CD4-positive, alpha-beta memory T cell (primary cell): Measurements from ENCODE around the gene KIF4B. TPM values are rescaled to one million over a fixed set of nuclear protein-coding genes. Genes with fewer than 3 reads are reported as not detected.
"Not testable (repeated sequence)": the region's sequence is repeated elsewhere in the genome, so short reads cannot be mapped to it uniquely, and the experiment has no call there.

ENCODE experiments used
- CTCF ChIA-PET: fragments of 350-600 bp; sonication (Branson Sonifier 250); formaldehyde crosslinking; loops from one replicate; lab custom pipeline; 2021; ENCODE audit warnings: inconsistent platforms; ENCODE audit not compliant: partially characterized antibody; lab: Charles Lee
- POLR2A ChIA-PET: fragments of 350-600 bp; sonication (Branson Sonifier 250); formaldehyde crosslinking; loops from one replicate; lab custom pipeline; 2021; ENCODE audit not compliant: partially characterized antibody; lab: Charles Lee
- DNase-seq, 5 donors: peaks; one replicate each; pipeline versions ENCODE4 v3.0.0 to v3.0.0-alpha.2; 2020 to 2022; ENCODE audit warnings: mixed read lengths in 1 of 5
- H3K27ac ChIP-seq: one replicate; pipeline ENCODE4 v1.7.0; 2013; ENCODE audit warnings: low read depth, low read length
- H3K27me3 ChIP-seq: 2 replicates; pipeline ENCODE4 v1.7.0; 2013; ENCODE audit warnings: mild to moderate bottlenecking, low read length, moderate library complexity; ENCODE audit not compliant: insufficient read depth
- H3K36me3 ChIP-seq: 2 replicates; pipeline ENCODE4 v1.7.0; 2013; ENCODE audit warnings: mild to moderate bottlenecking, low read length, moderate library complexity; ENCODE audit not compliant: insufficient read depth
- H3K4me1 ChIP-seq: 2 replicates; pipeline ENCODE4 v1.7.0; 2013; ENCODE audit warnings: mild to moderate bottlenecking, low read length, moderate library complexity; ENCODE audit not compliant: insufficient read depth
- H3K4me3 ChIP-seq, 2 donors: one replicate each; pipeline ENCODE4 v1.7.0; 2013; ENCODE audit warnings: low read length in 2 of 2, mild to moderate bottlenecking in 1 of 2
- H3K9me3 ChIP-seq, 2 donors: one replicate each; pipeline ENCODE4 v1.7.0; 2013; ENCODE audit warnings: low read length in 2 of 2, control low read depth in 1 of 2; ENCODE audit not compliant: control insufficient read depth in 1 of 2
- H3K27ac Mint-ChIP-seq, 7 donors: one replicate each; pipeline ENCODE4 v1.8.0; 2020 to 2021; ENCODE audit warnings: mixed read lengths in 7 of 7, mild to moderate bottlenecking in 6 of 7, inconsistent platforms in 3 of 7, moderate library complexity in 3 of 7
- H3K27me3 Mint-ChIP-seq, 2 donors: one replicate each; pipeline ENCODE4 v1.8.0; 2020 to 2021; ENCODE audit warnings: mixed read lengths in 2 of 2
- H3K36me3 Mint-ChIP-seq, 2 donors: one replicate each; pipeline ENCODE4 v1.8.0; 2020 to 2021; ENCODE audit warnings: mixed read lengths in 2 of 2, inconsistent platforms in 1 of 2, mild to moderate bottlenecking in 1 of 2
- H3K4me1 Mint-ChIP-seq, 4 donors: one replicate each; pipeline ENCODE4 v1.8.0; 2020 to 2021; ENCODE audit warnings: mixed read lengths in 4 of 4, mild to moderate bottlenecking in 1 of 4
- H3K4me3 Mint-ChIP-seq, 8 donors: one replicate each; pipeline ENCODE4 v1.8.0; 2020 to 2021; ENCODE audit warnings: mixed read lengths in 8 of 8, mild to moderate bottlenecking in 7 of 8, moderate library complexity in 6 of 8, inconsistent platforms in 3 of 8
- H3K9me3 Mint-ChIP-seq, 8 donors: one replicate each; pipeline ENCODE4 v1.8.0; 2020 to 2021; ENCODE audit warnings: mixed read lengths in 8 of 8, mild to moderate bottlenecking in 5 of 8, inconsistent platforms in 3 of 8, moderate library complexity in 1 of 8
- intact Hi-C: fragments of 100-400 bp; cut with micrococcal nuclease; formaldehyde crosslinking; loops from one replicate; pipeline ENCODE4 v1.15.1; 2023
- polyA plus RNA-seq, 2 donors: library from polyadenylated mRNA; unstranded; fragments of 300-500 nt; fragmentation: Illumina TruSeq; gene quantifications; one replicate each; pipeline ENCODE4 v1.2.3, GENCODE V29; 2021
- total RNA-seq, 2 experiments: library from RNA; stranded (reverse); gene quantifications; one replicate each; pipeline ENCODE4 v1.2.3, GENCODE V29; 2021

KIF4B gene
- total and polyA plus RNA-seq, 4 experiments from 2014 or later: not detected

DNA sequence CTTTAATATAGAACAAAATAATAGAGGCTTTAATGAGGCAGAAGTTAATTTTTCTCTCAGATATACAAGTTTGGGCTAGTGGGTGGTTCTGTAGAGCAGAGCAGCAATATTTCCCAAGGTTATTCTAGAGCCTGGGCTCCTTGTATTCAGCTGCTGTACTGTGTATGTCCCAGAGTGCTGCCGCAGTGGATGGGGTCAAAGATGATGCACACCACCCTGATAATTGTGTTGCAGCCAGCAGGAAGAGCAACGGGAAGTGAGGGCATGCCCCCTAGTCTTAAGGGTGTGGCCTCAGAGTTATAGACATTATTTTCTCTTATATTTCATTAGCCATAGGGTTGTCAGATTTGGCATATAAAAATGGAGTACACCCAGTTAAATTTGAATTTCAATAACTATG is 23.9 kb upstream of the KIF4B start:
- POLR2A ChIA-PET: no interaction called here
- Histone ChIP-seq H3K36me3 (no peaks in the 10 kb centered on the region), H3K27me3 (no peaks in the 10 kb centered on the region), H3K4me1 (no peaks in the 10 kb centered on the region), H3K27ac (no peak overlapping the region), H3K4me3 (no peak overlapping the region), H3K9me3 (no peaks in the 10 kb centered on the region)
- Mint-ChIP-seq H3K4me3 (no peak overlapping the region), H3K4me1 (no peaks in the 10 kb centered on the region), H3K27me3 (peaks cover 2 to 7% of the 10 kb centered on the region in 2 donors), H3K36me3 (no peaks in the 10 kb centered on the region), H3K9me3 (no peaks in the 10 kb centered on the region), H3K27ac (no peak overlapping the region)
- no peak for DNase-seq
- CTCF ChIA-PET: no interaction called here
- intact Hi-C loops: no loop called here

DNA sequence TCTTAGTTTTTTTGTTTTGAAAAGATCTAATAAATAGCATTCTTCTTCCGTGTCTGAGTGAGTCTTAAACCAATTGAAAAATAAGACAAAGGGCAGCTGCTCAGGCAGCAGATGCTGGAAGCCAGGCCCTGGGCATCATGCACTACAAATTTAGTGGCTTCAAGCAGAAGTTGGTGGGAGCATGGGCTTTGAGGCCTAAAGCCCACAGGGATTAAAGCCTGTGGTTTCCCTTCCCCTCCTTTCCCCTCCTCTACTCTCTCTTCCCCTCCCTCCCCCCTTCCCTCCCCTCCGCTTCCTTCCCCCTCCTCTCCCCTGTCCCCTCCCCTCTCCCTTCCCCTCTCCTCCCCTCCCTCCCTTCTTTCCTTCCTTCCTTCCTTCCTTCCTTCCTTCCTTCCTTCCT is 20.1 kb upstream of the KIF4B start:
- Mint-ChIP-seq H3K27ac (no peak overlapping the region), H3K36me3 (no peaks in the 10 kb centered on the region), H3K4me3 (no peak overlapping the region), H3K27me3 (peaks cover 2 to 4% of the 10 kb centered on the region in 2 donors), H3K4me1 (no peaks in the 10 kb centered on the region), H3K9me3 (no peaks in the 10 kb centered on the region)
- H3K4me1 ChIP-seq: no peaks in the 10 kb centered on the region
- no peak for DNase-seq
- ChIA-PET CTCF (no interaction called here), POLR2A (no interaction called here)
- no peaks in the 10 kb centered on the region for H3K27me3 ChIP-seq
- H3K27ac ChIP-seq: no peak overlapping the region
- H3K36me3 ChIP-seq: no peaks in the 10 kb centered on the region
- no peak overlapping the region for H3K4me3 ChIP-seq
- no peaks in the 10 kb centered on the region for H3K9me3 ChIP-seq
- intact Hi-C loops: no loop called here

DNA sequence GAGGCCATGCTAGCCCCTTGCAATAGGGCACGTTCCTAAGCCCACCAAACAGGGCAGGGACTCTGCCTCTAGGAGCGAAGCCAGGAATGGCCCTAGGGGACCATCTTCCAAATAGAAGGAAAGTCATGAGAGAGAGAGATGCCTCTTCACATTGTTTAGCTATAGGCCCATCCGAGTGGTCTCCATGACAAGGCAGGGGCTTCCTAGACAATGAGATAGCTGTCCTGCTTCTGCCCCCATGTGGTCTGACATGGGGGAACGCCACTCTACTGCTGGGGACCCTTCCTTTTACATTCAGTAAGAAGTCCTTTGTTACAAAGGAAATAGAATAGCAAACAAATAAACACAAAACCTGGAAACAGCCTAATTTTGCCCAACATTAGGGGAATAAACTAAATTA is 17.9 kb upstream of the KIF4B start:
- Mint-ChIP-seq H3K27ac (no peak overlapping the region), H3K27me3 (peaks cover 10 to 14% of the 10 kb centered on the region in 2 donors), H3K4me1 (no peaks in the 10 kb centered on the region), H3K4me3 (no peak overlapping the region), H3K9me3 (peaks cover 0 to 2% (median 0%) of the 10 kb centered on the region in 8 donors), H3K36me3 (no peaks in the 10 kb centered on the region)
- no peaks in the 10 kb centered on the region for H3K9me3 ChIP-seq
- POLR2A ChIA-PET: no interaction called here
- no peak overlapping the region for H3K27ac ChIP-seq
- no peaks in the 10 kb centered on the region for H3K36me3 ChIP-seq
- H3K27me3 ChIP-seq: no peaks in the 10 kb centered on the region
- no peak for DNase-seq
- intact Hi-C loops: no loop called here
- no peaks in the 10 kb centered on the region for H3K4me1 ChIP-seq
- CTCF ChIA-PET: interaction anchor here (1.8 kb wide), 1 partner anchor 10 kb away, joined by 4 read pairs; no protein-coding TSS in a partner anchor
- H3K4me3 ChIP-seq: no peak overlapping the region

DNA sequence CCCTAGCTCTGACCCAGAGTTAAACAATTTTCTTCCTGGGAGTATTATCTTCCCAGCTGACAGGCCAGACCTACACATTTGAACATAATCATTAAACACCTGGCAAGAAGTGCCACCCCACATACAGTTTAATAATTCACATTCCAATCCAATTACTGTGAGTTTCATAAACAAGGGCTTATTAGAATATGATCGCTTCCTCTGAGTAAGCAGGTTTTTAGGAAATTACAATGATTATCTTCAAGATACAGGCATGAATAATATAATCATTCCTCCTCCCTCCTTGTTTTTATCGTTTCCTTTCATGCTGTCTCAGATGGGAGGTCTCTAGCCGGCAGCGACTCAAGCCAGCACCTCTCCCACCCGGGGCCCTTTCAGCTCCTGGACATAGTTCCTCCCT is 15.8 kb upstream of the KIF4B start:
- H3K27ac Mint-ChIP-seq: no peak overlapping the region
- CTCF ChIA-PET: no interaction called here
- Histone ChIP-seq H3K27me3 (no peaks in the 10 kb centered on the region), H3K9me3 (no peaks in the 10 kb centered on the region), H3K4me3 (no peak overlapping the region), H3K4me1 (no peaks in the 10 kb centered on the region), H3K27ac (no peak overlapping the region), H3K36me3 (no peaks in the 10 kb centered on the region)
- H3K4me1 Mint-ChIP-seq: no peaks in the 10 kb centered on the region
- intact Hi-C loops: no loop called here
- POLR2A ChIA-PET: no interaction called here
- no peak overlapping the region for H3K4me3 Mint-ChIP-seq
- DNase-seq: no peak
- peaks cover 17 to 23% of the 10 kb centered on the region in 2 donors for H3K27me3 Mint-ChIP-seq
- H3K36me3 Mint-ChIP-seq: no peaks in the 10 kb centered on the region
- H3K9me3 Mint-ChIP-seq: peaks cover 0 to 2% (median 0%) of the 10 kb centered on the region in 8 donors

DNA sequence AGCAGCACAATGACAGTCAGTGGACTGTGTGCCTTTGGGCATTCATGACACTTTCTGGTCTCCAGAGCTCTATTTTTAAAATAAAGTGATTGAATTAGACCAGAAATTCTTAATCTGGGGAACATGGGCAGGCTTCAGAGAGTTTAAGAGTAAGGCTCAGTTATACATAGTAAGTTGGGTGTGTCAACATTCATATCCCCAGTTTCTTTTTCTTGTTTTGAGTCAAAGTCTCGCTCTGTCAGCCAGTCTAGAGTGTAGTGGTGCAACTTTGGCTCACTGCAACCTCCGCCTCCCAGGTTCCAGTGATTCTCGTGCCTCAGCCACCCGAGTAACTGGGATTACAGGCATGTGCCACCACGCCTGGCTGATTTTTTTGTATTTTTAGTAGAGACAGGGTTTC is 13.7 kb upstream of the KIF4B start:
- Mint-ChIP-seq H3K36me3 (no peaks in the 10 kb centered on the region), H3K27me3 (peaks cover 17 to 27% of the 10 kb centered on the region in 2 donors), H3K4me1 (no peaks in the 10 kb centered on the region), H3K4me3 (no peak overlapping the region), H3K9me3 (peaks cover 0 to 4% (median 0%) of the 10 kb centered on the region in 8 donors), H3K27ac (no peak overlapping the region)
- no peaks in the 10 kb centered on the region for H3K27me3 ChIP-seq
- H3K9me3 ChIP-seq: no peaks in the 10 kb centered on the region
- no peaks in the 10 kb centered on the region for H3K4me1 ChIP-seq
- no peaks in the 10 kb centered on the region for H3K36me3 ChIP-seq
- H3K4me3 ChIP-seq: no peak overlapping the region
- H3K27ac ChIP-seq: no peak overlapping the region
- DNase-seq: no peak
- CTCF ChIA-PET: no interaction called here
- intact Hi-C loops: loop anchor here (5.0 kb wide), 1 partner anchor 533 kb away; no protein-coding TSS in a partner anchor
- POLR2A ChIA-PET: no interaction called here

DNA sequence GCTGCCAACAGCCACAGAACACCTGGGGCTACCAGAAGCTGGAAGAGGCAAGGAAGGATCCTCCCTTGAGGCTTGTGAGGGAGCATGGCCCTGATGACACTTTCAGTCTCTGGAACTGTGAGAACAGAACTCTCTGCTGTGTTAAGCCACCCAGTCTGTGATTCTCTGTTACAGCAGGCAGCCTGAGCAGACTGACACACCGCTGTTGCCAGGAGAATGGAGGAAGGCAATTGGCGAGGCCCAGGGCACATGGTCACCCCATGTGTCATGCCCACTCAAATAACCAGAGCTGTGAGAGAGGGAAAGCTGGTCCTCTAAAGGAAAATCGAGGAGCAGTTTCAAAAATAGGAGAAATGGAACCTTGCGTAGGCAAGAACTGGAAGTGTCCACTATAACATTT is 12.0 kb upstream of the KIF4B start:
- H3K9me3 ChIP-seq: no peaks in the 10 kb centered on the region
- intact Hi-C loops: loop anchor here (5.0 kb wide), 1 partner anchor 534 kb away; no protein-coding TSS in a partner anchor
- no peak for DNase-seq
- Mint-ChIP-seq H3K27me3 (peaks cover 24 to 36% of the 10 kb centered on the region in 2 donors), H3K27ac (no peak overlapping the region), H3K4me3 (no peak overlapping the region), H3K36me3 (no peaks in the 10 kb centered on the region), H3K4me1 (no peaks in the 10 kb centered on the region), H3K9me3 (peaks cover 0 to 4% (median 0%) of the 10 kb centered on the region in 8 donors)
- H3K4me3 ChIP-seq: no peak overlapping the region
- POLR2A ChIA-PET: no interaction called here
- CTCF ChIA-PET: no interaction called here
- no peaks in the 10 kb centered on the region for H3K4me1 ChIP-seq
- no peak overlapping the region for H3K27ac ChIP-seq
- no peaks in the 10 kb centered on the region for H3K27me3 ChIP-seq
- no peaks in the 10 kb centered on the region for H3K36me3 ChIP-seq

DNA sequence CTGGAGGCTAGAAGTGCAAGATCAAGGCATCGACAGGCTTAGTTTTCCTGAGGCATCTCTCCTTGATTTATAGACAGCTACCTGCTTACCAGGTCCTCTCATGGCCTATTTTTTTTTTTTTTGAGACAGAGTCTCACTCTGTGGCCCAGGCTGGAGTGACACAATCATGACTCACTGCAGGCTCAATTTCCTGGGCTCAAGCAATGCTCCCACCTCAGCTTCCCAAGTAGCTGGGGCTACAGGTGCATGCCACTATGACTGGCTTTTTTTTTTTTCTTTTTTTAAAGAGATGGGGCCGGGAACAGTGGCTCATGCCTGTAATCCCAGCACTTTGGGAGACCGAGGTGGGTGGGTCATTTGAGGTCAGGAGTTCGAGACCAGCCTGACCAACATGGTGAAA is 10.8 kb upstream of the KIF4B start:
- H3K4me3 ChIP-seq, H3K9me3 ChIP-seq, CTCF ChIA-PET, H3K4me3 Mint-ChIP-seq, DNase-seq, H3K27ac Mint-ChIP-seq, H3K36me3 ChIP-seq, H3K27me3 ChIP-seq, H3K4me1 Mint-ChIP-seq, H3K36me3 Mint-ChIP-seq, H3K4me1 ChIP-seq, H3K27ac ChIP-seq, H3K9me3 Mint-ChIP-seq: not testable (repeated sequence)
- intact Hi-C loops: loop anchor here (5.0 kb wide), 1 partner anchor 535 kb away; no protein-coding TSS in a partner anchor
- peaks cover 24 to 41% of the 10 kb centered on the region in 2 donors for H3K27me3 Mint-ChIP-seq
- POLR2A ChIA-PET: interaction anchor here (0.6 kb wide), 1 partner anchor 28 kb away, joined by 4 read pairs; no protein-coding TSS in a partner anchor
